IPS-18a (cell line): ENCODE measurements around the gene UNCX.

Source experiments
- H3K27ac ChIP-seq: one replicate; pipeline ENCODE4 v1.5.1; 2013; ENCODE audit warnings: low read length
- H3K27me3 ChIP-seq: one replicate; pipeline ENCODE4 v1.6.1; 2013; ENCODE audit warnings: mild to moderate bottlenecking, low read length; ENCODE audit not compliant: control insufficient read depth, insufficient read depth
- H3K36me3 ChIP-seq: one replicate; pipeline ENCODE4 v1.6.1; 2013; ENCODE audit warnings: low read depth, low read length; ENCODE audit not compliant: control insufficient read depth
- H3K4me1 ChIP-seq: one replicate; pipeline ENCODE4 v1.6.1; 2013; ENCODE audit warnings: low read depth, low read length; ENCODE audit not compliant: control insufficient read depth
- H3K4me3 ChIP-seq: one replicate; pipeline ENCODE4 v1.5.1; 2013; ENCODE audit warnings: low read length
- H3K9ac ChIP-seq: one replicate; pipeline ENCODE4 v1.6.1; 2013; ENCODE audit warnings: mild to moderate bottlenecking, low read length, moderate library complexity
- H3K9me3 ChIP-seq: one replicate; pipeline ENCODE4 v1.6.1; 2013; ENCODE audit warnings: low read depth, low read length; ENCODE audit not compliant: control insufficient read depth

Gene UNCX

GRCh38 chr7:1235501-1236131 is 2.9 kb downstream of the UNCX start:
- Histone ChIP-seq H3K9ac (no peak overlapping the region), H3K4me3 (no peak overlapping the region), H3K9me3 (no peaks in the 10 kb centered on the region), H3K36me3 (no peaks in the 10 kb centered on the region), H3K27ac (no peak overlapping the region), H3K27me3 (peaks cover 97% of the 10 kb centered on the region), H3K4me1 (peaks cover 15% of the 10 kb centered on the region)

GRCh38 chr7:1236132-1236661 is 3.5 kb downstream of the UNCX start:
- no peaks in the 10 kb centered on the region for H3K9me3 ChIP-seq
- no peak overlapping the region for H3K27ac ChIP-seq
- peaks cover 97% of the 10 kb centered on the region for H3K27me3 ChIP-seq
- H3K36me3 ChIP-seq, result no peaks in the 10 kb centered on the region
- H3K4me1 ChIP-seq, result peaks cover 11% of the 10 kb centered on the region
- no peak overlapping the region for H3K9ac ChIP-seq
- H3K4me3 ChIP-seq, result no peak overlapping the region

- Histone ChIP-seq H3K27me3 (peaks cover 97% of the 10 kb centered on the region), H3K27ac (no peak overlapping the region), H3K4me3 (no peak overlapping the region), H3K4me1 (peaks cover 11% of the 10 kb centered on the region), H3K36me3 (no peaks in the 10 kb centered on the region), H3K9ac (no peak overlapping the region), H3K9me3 (no peaks in the 10 kb centered on the region)
Observed at GRCh38 chr7:1236831-1237701, 4.4 kb downstream of the UNCX start.

- Histone ChIP-seq H3K4me1 (peaks cover 11% of the 10 kb centered on the region), H3K36me3 (no peaks in the 10 kb centered on the region), H3K4me3 (no peak overlapping the region), H3K9me3 (no peaks in the 10 kb centered on the region), H3K27me3 (peaks cover 97% of the 10 kb centered on the region), H3K9ac (no peak overlapping the region), H3K27ac (no peak overlapping the region)
Observed at GRCh38 chr7:1237704-1238255, 5.1 kb downstream of the UNCX start.

GRCh38 chr7:1238450-1238882 is 5.8 kb downstream of the UNCX start:
- H3K9me3 ChIP-seq, result no peaks in the 10 kb centered on the region
- H3K4me3 ChIP-seq, result no peak overlapping the region
- H3K27me3 ChIP-seq, result peaks cover 98% of the 10 kb centered on the region
- H3K4me1 ChIP-seq, result peaks cover 11% of the 10 kb centered on the region
- H3K36me3 ChIP-seq, result no peaks in the 10 kb centered on the region
- H3K27ac ChIP-seq, result no peak overlapping the region
- H3K9ac ChIP-seq, result no peak overlapping the region

GRCh38 chr7:1238931-1239802 is 6.5 kb downstream of the UNCX start:
- no peak overlapping the region for H3K4me3 ChIP-seq
- no peaks in the 10 kb centered on the region for H3K36me3 ChIP-seq
- H3K4me1 ChIP-seq, result peaks cover 9% of the 10 kb centered on the region
- no peaks in the 10 kb centered on the region for H3K9me3 ChIP-seq
- H3K27ac ChIP-seq, result no peak overlapping the region
- H3K27me3 ChIP-seq, result peaks cover 98% of the 10 kb centered on the region
- H3K9ac ChIP-seq, result no peak overlapping the region

GRCh38 chr7:1239803-1240516 is 7.3 kb downstream of the UNCX start:
- H3K4me3 ChIP-seq, result no peak overlapping the region
- peaks cover 98% of the 10 kb centered on the region for H3K27me3 ChIP-seq
- H3K4me1 ChIP-seq, result peaks cover 3% of the 10 kb centered on the region

GRCh38 chr7:1240517-1241257 is 8.0 kb downstream of the UNCX start:
- Histone ChIP-seq H3K4me1 (no peaks in the 10 kb centered on the region), H3K27me3 (peaks cover 98% of the 10 kb centered on the region), H3K27ac (no peak overlapping the region), H3K4me3 (no peak overlapping the region), H3K9ac (no peak overlapping the region), H3K36me3 (no peaks in the 10 kb centered on the region), H3K9me3 (no peaks in the 10 kb centered on the region)

More at GRCh38 chr7:1239803-1240516, 7.3 kb downstream of the UNCX start:
- Histone ChIP-seq H3K36me3 (no peaks in the 10 kb centered on the region), H3K27ac (no peak overlapping the region), H3K9ac (no peak overlapping the region), H3K9me3 (no peaks in the 10 kb centered on the region)

- H3K9me3 ChIP-seq, result no peaks in the 10 kb centered on the region
- H3K4me3 ChIP-seq, result no peak overlapping the region
- no peaks in the 10 kb centered on the region for H3K36me3 ChIP-seq
- H3K9ac ChIP-seq, result no peak overlapping the region
- peaks cover 98% of the 10 kb centered on the region for H3K27me3 ChIP-seq
- H3K4me1 ChIP-seq, result no peaks in the 10 kb centered on the region
- no peak overlapping the region for H3K27ac ChIP-seq
Observed at GRCh38 chr7:1241258-1241602, 8.6 kb downstream of the UNCX start.

- H3K9ac ChIP-seq, result no peak overlapping the region
- no peak overlapping the region for H3K4me3 ChIP-seq
- no peaks in the 10 kb centered on the region for H3K36me3 ChIP-seq
- no peak overlapping the region for H3K27ac ChIP-seq
- peaks cover 100% of the 10 kb centered on the region for H3K27me3 ChIP-seq
- no peaks in the 10 kb centered on the region for H3K4me1 ChIP-seq
- H3K9me3 ChIP-seq, result no peaks in the 10 kb centered on the region
Observed at GRCh38 chr7:1241603-1242255, 9.1 kb downstream of the UNCX start.
